ENCODE measurements around the gene INPP4A. TPM values are rescaled to one million over a fixed set of nuclear protein-coding genes. Genes with fewer than 3 reads are reported as not detected.

Gene INPP4A
- total RNA-seq, 1 donor from 2014 or later = 45.0 TPM

- intact Hi-C loops (cut with micrococcal nuclease) = loop anchor here (2.0 kb wide), 1 partner anchor 17 kb away; no protein-coding TSS in a partner anchor
- peaks cover 49% of the 10 kb centered on the region for H3K36me3 Mint-ChIP-seq (ENCODE audit: low read depth)
- peaks cover 53% of the 10 kb centered on the region for H3K4me1 Mint-ChIP-seq
- no peak for DNase-seq
- peak overlapping the region; percentile 20 for H3K27ac Mint-ChIP-seq
- H3K9me3 Mint-ChIP-seq = peaks cover under 1% of the 10 kb centered on the region
- no peaks in the 10 kb centered on the region for H3K27me3 Mint-ChIP-seq
- H3K4me3 Mint-ChIP-seq = no peak overlapping the region
These were observed 45.6 kb downstream of the INPP4A start for GRCh38 chr2:98489971-98490962.

GRCh38 chr2:98492441-98492840, 47.8 kb downstream of the INPP4A start:
- Mint-ChIP-seq H3K4me3 (no peak overlapping the region), H3K36me3 (ENCODE audit: low read depth) (peaks cover 65% of the 10 kb centered on the region), H3K9me3 (peaks cover 4% of the 10 kb centered on the region), H3K27me3 (no peaks in the 10 kb centered on the region), H3K4me1 (peaks cover 36% of the 10 kb centered on the region), H3K27ac (peak overlapping the region; percentile 69)
- intact Hi-C loops (cut with micrococcal nuclease) = no loop called here
- DNase-seq = no peak

GRCh38 chr2:98494699-98495098, 50.0 kb downstream of the INPP4A start:
- no peak overlapping the region for H3K27ac Mint-ChIP-seq
- intact Hi-C loops (cut with micrococcal nuclease) = no loop called here
- DNase-seq = no peak
- H3K36me3 Mint-ChIP-seq (ENCODE audit: low read depth) = peaks cover 81% of the 10 kb centered on the region
- no peak overlapping the region for H3K4me3 Mint-ChIP-seq
- H3K4me1 Mint-ChIP-seq = peaks cover 20% of the 10 kb centered on the region
- H3K9me3 Mint-ChIP-seq = peaks cover 15% of the 10 kb centered on the region
- H3K27me3 Mint-ChIP-seq = no peaks in the 10 kb centered on the region

DNA sequence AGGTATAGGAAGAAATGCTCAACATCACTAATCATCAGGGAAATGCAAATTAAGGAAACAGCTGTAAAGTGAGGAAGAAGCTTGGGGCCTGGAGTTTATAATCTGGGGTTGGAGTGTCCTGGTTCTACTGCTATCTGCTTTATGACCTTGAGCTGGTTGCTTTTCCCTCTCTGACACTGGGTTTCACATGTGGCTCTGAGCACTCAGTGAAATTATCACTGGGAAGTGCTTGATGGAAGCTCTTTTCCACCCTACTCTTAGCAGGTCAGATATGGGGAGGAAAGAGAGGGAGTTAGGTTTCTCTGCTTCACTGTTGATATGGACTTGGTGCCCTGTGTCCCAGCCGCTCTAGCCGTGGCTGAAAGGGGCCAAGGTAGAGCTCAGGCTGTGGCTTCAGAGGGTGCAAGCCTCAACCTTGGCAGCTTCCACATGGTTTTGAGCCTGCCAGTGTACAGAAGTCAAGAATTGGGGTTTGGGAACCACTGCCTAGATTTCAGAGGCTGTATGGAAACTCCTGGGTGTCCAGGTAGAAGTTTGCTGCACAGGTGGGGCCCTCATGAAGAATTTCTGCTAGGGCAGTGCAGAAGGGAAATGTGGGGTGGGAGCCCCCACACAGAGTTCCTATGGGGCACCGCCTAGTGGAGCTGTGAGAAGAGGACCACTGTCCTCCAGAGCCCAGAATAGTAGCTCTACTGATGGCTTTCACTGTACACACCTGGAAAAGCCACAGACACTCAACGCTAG, 52.3 kb downstream of the INPP4A start:
- no peak for DNase-seq
- H3K9me3 Mint-ChIP-seq = peaks cover 15% of the 10 kb centered on the region
- peaks cover 17% of the 10 kb centered on the region for H3K4me1 Mint-ChIP-seq
- no peaks in the 10 kb centered on the region for H3K27me3 Mint-ChIP-seq
- intact Hi-C loops (cut with micrococcal nuclease) = no loop called here
- no peak overlapping the region for H3K4me3 Mint-ChIP-seq
- no peak overlapping the region for H3K27ac Mint-ChIP-seq
- peaks cover 76% of the 10 kb centered on the region for H3K36me3 Mint-ChIP-seq (ENCODE audit: low read depth)

- H3K4me1 Mint-ChIP-seq = peaks cover 27% of the 10 kb centered on the region
- peaks cover 64% of the 10 kb centered on the region for H3K36me3 Mint-ChIP-seq (ENCODE audit: low read depth)
- intact Hi-C loops (cut with micrococcal nuclease) = no loop called here
- no peak overlapping the region for H3K27ac Mint-ChIP-seq
- no peaks in the 10 kb centered on the region for H3K27me3 Mint-ChIP-seq
- no peak for DNase-seq
- H3K4me3 Mint-ChIP-seq = no peak overlapping the region
- peaks cover 15% of the 10 kb centered on the region for H3K9me3 Mint-ChIP-seq
These were observed 54.2 kb downstream of the INPP4A start for GRCh38 chr2:98498703-98499440.

- Mint-ChIP-seq H3K27ac (no peak overlapping the region), H3K4me1 (peaks cover 42% of the 10 kb centered on the region), H3K9me3 (peaks cover 11% of the 10 kb centered on the region), H3K36me3 (ENCODE audit: low read depth) (peaks cover 58% of the 10 kb centered on the region), H3K27me3 (no peaks in the 10 kb centered on the region), H3K4me3 (no peak overlapping the region)
- no peak for DNase-seq
- intact Hi-C loops (cut with micrococcal nuclease) = no loop called here
These were observed 55.9 kb downstream of the INPP4A start for GRCh38 chr2:98500561-98500960.

DNA sequence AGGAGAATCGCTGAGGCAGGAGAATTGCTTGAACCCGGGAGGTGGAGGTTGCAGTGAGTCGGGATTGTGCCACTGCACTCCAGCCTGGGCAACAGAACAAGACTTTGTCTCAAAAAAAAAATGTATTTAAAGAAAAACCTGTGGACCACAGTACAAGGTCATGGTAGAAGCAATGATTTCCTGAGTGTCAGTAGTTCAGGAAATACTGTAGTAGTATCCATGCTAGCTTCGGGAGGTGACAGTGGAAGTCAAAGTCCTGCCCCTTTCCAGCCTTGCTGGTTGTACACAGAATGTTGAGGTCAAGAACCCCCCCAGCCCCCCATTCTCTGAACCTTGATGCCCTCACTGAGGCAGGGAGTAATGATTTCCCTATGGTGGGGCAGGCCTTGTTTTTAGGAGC, 56.6 kb downstream of the INPP4A start:
- Mint-ChIP-seq H3K4me3 (no peak overlapping the region), H3K4me1 (peaks cover 46% of the 10 kb centered on the region), H3K36me3 (ENCODE audit: low read depth) (peaks cover 54% of the 10 kb centered on the region), H3K27me3 (no peaks in the 10 kb centered on the region), H3K27ac (no peak overlapping the region), H3K9me3 (peaks cover 11% of the 10 kb centered on the region)
- no peak for DNase-seq
- intact Hi-C loops (cut with micrococcal nuclease) = no loop called here

GRCh38 chr2:98501876-98502275, 57.2 kb downstream of the INPP4A start:
- no peaks in the 10 kb centered on the region for H3K27me3 Mint-ChIP-seq
- DNase-seq = no peak
- no peak overlapping the region for H3K4me3 Mint-ChIP-seq
- H3K9me3 Mint-ChIP-seq = peaks cover 11% of the 10 kb centered on the region
- intact Hi-C loops (cut with micrococcal nuclease) = no loop called here
- no peak overlapping the region for H3K27ac Mint-ChIP-seq
- peaks cover 53% of the 10 kb centered on the region for H3K36me3 Mint-ChIP-seq (ENCODE audit: low read depth)
- H3K4me1 Mint-ChIP-seq = peaks cover 53% of the 10 kb centered on the region

- H3K4me3 Mint-ChIP-seq = no peak overlapping the region
These were observed 58.1 kb downstream of the INPP4A start for GRCh38 chr2:98502556-98503335.

DNA sequence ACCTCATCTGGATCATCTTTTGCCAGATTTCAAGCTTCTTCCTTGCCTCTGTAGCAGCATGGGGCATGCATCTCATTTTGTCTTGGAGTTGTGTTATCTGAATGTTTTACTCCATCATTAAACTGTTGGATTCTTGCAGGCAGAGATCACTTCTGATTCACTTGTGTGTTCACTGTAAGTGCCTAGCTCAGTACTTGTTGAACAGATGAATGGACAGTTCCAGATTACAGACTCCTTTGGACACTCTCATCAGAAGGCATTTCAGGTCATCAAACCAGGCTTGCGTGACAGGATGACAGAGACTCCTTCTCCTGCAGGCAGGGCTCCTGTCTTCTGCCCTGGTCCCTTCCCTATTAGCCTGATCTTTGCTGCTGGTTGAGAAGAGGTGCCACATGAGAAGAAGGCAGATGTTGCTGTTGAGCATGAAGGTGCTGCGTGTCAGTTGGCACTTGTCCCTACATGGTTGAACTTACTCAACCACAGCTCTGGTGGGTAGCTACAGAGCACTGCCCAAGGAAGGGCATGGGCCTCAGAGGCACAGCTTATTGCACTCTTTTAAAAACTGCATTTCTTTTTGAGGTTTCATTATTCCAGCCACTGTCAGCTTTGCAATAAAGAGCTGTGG, 58.9 kb downstream of the INPP4A start:
- intact Hi-C loops (cut with micrococcal nuclease) = no loop called here
- Mint-ChIP-seq H3K27ac (peak overlapping the region; percentile 3), H3K9me3 (no peaks in the 10 kb centered on the region), H3K4me1 (peaks cover 63% of the 10 kb centered on the region), H3K27me3 (no peaks in the 10 kb centered on the region), H3K36me3 (ENCODE audit: low read depth) (peaks cover 42% of the 10 kb centered on the region), H3K4me3 (no peak overlapping the region)
- no peak for DNase-seq

More at GRCh38 chr2:98502556-98503335, 58.1 kb downstream of the INPP4A start:
- no peaks in the 10 kb centered on the region for H3K27me3 Mint-ChIP-seq
- peaks cover 44% of the 10 kb centered on the region for H3K36me3 Mint-ChIP-seq (ENCODE audit: low read depth)
- intact Hi-C loops (cut with micrococcal nuclease) = no loop called here
- no peak for DNase-seq
- H3K4me1 Mint-ChIP-seq = peaks cover 59% of the 10 kb centered on the region
- H3K9me3 Mint-ChIP-seq = peaks cover 7% of the 10 kb centered on the region
- no peak overlapping the region for H3K27ac Mint-ChIP-seq

DNA sequence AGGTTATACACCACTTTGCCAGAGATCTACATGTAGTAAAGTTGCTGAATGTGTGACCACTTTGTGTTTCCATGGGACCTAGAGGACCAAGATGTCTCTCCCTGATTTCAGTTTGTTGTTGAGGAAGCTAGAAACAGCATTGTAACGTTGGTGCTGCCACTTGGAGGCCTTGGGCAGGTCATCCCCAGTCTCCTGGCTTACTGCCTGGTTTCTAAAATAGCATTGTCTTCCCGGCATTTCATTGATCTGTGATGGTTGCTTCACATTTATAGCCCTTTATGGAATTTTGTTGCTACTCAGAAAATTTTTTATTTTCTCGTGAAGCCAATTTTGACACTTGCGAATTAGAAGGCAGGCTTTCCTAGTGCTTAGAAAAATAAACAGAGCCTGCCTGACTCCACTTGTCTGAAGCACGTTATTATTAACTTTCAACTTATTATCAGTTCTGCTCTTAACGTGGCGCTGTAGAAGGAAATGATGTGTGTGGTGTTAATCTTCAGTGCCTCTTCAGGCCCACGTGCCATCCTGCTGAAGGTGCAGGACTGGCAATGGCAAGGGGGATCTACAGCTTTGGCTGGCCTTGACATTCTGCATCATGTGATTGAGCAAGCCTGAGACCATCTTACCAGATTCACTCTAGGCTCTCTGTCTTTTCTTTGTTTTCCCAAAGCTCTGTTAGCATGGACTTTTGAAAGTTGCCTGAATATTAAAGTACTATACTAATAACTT, 59.9 kb downstream of the INPP4A start:
- Mint-ChIP-seq H3K27me3 (no peaks in the 10 kb centered on the region), H3K4me3 (no peak overlapping the region)

DNA sequence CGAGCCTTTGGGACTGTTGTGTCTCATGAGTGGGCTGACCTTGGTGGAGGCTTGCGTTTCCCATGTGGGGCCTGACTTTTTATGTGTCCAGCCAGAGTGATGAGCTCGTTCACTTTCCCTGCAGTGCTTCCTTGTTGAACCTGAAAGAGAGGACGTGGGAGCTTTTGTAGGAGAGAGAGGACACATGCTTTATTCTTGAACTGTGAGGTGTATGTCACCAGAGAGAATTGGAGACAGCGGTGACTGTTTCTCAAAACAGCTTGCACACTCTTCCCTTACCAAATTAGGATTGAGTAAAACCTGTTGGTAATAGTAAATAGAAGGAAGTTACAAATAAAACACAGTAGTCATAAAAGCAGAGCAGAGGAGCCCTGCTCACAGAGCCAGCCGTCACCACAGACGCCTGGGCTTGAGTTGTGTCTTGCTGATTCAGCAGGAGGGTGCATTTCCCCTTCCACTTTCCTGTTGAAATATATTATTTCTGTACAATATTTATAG, 60.7 kb downstream of the INPP4A start:
- intact Hi-C loops (cut with micrococcal nuclease) = loop anchor here (5.0 kb wide), 1 partner anchor 47 kb away; no protein-coding TSS in a partner anchor
- DNase-seq = peak; percentile 71
- Mint-ChIP-seq H3K27me3 (no peaks in the 10 kb centered on the region), H3K36me3 (ENCODE audit: low read depth) (peaks cover 29% of the 10 kb centered on the region), H3K9me3 (no peaks in the 10 kb centered on the region), H3K4me1 (peaks cover 77% of the 10 kb centered on the region), H3K27ac (peak overlapping the region; percentile 4), H3K4me3 (no peak overlapping the region)

More for the DNA sequence above, 59.9 kb downstream of the INPP4A start:
- no peaks in the 10 kb centered on the region for H3K9me3 Mint-ChIP-seq
- intact Hi-C loops (cut with micrococcal nuclease) = loop anchor here (5.0 kb wide), 1 partner anchor 48 kb away; no protein-coding TSS in a partner anchor
- H3K36me3 Mint-ChIP-seq (ENCODE audit: low read depth) = peaks cover 37% of the 10 kb centered on the region
- no peak for DNase-seq
- H3K4me1 Mint-ChIP-seq = peaks cover 70% of the 10 kb centered on the region
- H3K27ac Mint-ChIP-seq = peak overlapping the region; percentile 49

All from activated CD4-positive, alpha-beta T cell treated with anti-CD3 and anti-CD28 coated beads, Interleukin-2, amount 10 ng/mL, durations not matched to agents 24 days and 14 days (primary cell).